ENCODE measurements around the gene KLHL3. TPM values are rescaled to one million over a fixed set of nuclear protein-coding genes. Genes with fewer than 3 reads are reported as not detected.

Gene KLHL3
- total and polyA plus RNA-seq, 2 experiments from 2014 or later, result 4.9 to 10.8 TPM

DNA sequence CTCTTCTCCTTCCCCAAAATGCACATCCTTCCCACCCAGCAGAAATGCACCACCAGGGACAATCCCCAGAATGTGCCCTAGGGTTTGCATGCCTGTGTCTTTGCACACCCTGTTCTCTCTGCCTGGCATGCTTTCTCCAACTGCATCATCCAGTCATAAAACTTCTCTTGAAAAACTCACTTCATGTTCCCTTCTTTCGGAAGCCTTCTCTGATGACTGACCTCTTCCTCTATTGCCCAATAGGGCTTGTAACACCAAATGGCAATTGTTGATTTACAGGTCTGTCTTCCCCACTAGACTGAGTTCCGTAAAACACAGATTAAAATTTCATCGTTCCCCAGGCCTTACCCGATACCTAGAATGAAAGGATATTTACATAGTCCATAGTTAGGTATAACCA is 153.7 kb downstream of the KLHL3 start:
- TF ChIP-seq EZH2 (IDR thresholded peaks at IDR 0.05; ENCODE audit: low read depth, unreplicated experiment) (no peak), STAT1 (IDR thresholded peaks at IDR 0.05; ENCODE audit: unreplicated experiment) (no peak), ZNF114 (CRISPR knock-in tag; IDR thresholded peaks at IDR 0.05) (no peak), CREB1 (CRISPR knock-in tag; IDR thresholded peaks at IDR 0.05; ENCODE audit: low read depth) (no peak)
- TF ChIP-seq, protein P1, sequence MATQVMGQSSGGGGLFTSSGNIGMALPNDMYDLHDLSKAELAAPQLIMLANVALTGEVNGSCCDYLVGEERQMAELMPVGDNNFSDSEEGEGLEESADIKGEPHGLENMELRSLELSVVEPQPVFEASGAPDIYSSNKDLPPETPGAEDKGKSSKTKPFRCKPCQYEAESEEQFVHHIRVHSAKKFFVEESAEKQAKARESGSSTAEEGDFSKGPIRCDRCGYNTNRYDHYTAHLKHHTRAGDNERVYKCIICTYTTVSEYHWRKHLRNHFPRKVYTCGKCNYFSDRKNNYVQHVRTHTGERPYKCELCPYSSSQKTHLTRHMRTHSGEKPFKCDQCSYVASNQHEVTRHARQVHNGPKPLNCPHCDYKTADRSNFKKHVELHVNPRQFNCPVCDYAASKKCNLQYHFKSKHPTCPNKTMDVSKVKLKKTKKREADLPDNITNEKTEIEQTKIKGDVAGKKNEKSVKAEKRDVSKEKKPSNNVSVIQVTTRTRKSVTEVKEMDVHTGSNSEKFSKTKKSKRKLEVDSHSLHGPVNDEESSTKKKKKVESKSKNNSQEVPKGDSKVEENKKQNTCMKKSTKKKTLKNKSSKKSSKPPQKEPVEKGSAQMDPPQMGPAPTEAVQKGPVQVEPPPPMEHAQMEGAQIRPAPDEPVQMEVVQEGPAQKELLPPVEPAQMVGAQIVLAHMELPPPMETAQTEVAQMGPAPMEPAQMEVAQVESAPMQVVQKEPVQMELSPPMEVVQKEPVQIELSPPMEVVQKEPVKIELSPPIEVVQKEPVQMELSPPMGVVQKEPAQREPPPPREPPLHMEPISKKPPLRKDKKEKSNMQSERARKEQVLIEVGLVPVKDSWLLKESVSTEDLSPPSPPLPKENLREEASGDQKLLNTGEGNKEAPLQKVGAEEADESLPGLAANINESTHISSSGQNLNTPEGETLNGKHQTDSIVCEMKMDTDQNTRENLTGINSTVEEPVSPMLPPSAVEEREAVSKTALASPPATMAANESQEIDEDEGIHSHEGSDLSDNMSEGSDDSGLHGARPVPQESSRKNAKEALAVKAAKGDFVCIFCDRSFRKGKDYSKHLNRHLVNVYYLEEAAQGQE (IDR thresholded peaks at IDR 0.05; ENCODE audit: unreplicated experiment), result no peak
- H3K4me3 Mint-ChIP-seq, result no peak overlapping the region
- no peaks in the 10 kb centered on the region for H3K4me1 Mint-ChIP-seq
- Histone ChIP-seq H2AFZ (no peak overlapping the region), H3K9me2 (ENCODE audit: insufficient read depth) (0 out of 2 replicates have a peak, but pooled peaks cover 3% of the 10 kb centered on the region), H3K4me3 (no peak overlapping the region), H3K36me3 (ENCODE audit: insufficient read depth) (no peaks in the 10 kb centered on the region), H3K4me2 (no peak overlapping the region), H4K20me1 (replicated peaks; ENCODE audit: insufficient read depth) (no peaks in the 10 kb centered on the region), H3K79me2 (replicated peaks; ENCODE audit: insufficient read depth) (no peaks in the 10 kb centered on the region), H3K4me1 (ENCODE audit: insufficient read depth) (no peaks in the 10 kb centered on the region), H3F3A (replicated peaks; ENCODE audit: low read depth) (no peaks in the 10 kb centered on the region), H3K27me3 (ENCODE audit: insufficient read depth) (no peaks in the 10 kb centered on the region), H3K27ac (ENCODE audit: low read depth) (no peak overlapping the region)
- H3K27ac Mint-ChIP-seq, result no peak overlapping the region
- H3K27me3 Mint-ChIP-seq (ENCODE audit: insufficient read depth, low read depth, poor library complexity), result peaks cover 2% of the 10 kb centered on the region
- H3K36me3 Mint-ChIP-seq (ENCODE audit: low read depth), result no peaks in the 10 kb centered on the region
- DNase-seq (ENCODE audit: low spot score), result no peak
- no peak for ATAC-seq
- H3K9me3 Mint-ChIP-seq, result peaks cover 20% of the 10 kb centered on the region

- Mint-ChIP-seq H3K4me1 (no peaks in the 10 kb centered on the region), H3K27me3 (ENCODE audit: insufficient read depth, low read depth, poor library complexity) (peaks cover 2% of the 10 kb centered on the region), H3K27ac (no peak overlapping the region), H3K36me3 (ENCODE audit: low read depth) (no peaks in the 10 kb centered on the region), H3K4me3 (no peak overlapping the region), H3K9me3 (peaks cover 15% of the 10 kb centered on the region)
- Histone ChIP-seq H3K27me3 (ENCODE audit: insufficient read depth) (no peaks in the 10 kb centered on the region), H3K4me2 (no peak overlapping the region), H3K4me3 (no peak overlapping the region), H4K20me1 (replicated peaks; ENCODE audit: insufficient read depth) (no peaks in the 10 kb centered on the region), H2AFZ (no peak overlapping the region), H3K9me2 (ENCODE audit: insufficient read depth) (0 out of 2 replicates have a peak, but pooled peaks cover 3% of the 10 kb centered on the region), H3K36me3 (ENCODE audit: insufficient read depth) (no peaks in the 10 kb centered on the region), H3F3A (replicated peaks; ENCODE audit: low read depth) (no peaks in the 10 kb centered on the region), H3K4me1 (ENCODE audit: insufficient read depth) (no peaks in the 10 kb centered on the region), H3K27ac (ENCODE audit: low read depth) (no peak overlapping the region), H3K79me2 (replicated peaks; ENCODE audit: insufficient read depth) (no peaks in the 10 kb centered on the region)
- no peak for DNase-seq (ENCODE audit: low spot score)
- no peak for ATAC-seq
- TF ChIP-seq EZH2phosphoT487 (IDR thresholded peaks at IDR 0.05; ENCODE audit: unreplicated experiment) (no peak), NANOG (IDR thresholded peaks at IDR 0.05; ENCODE audit: borderline replicate concordance) (no peak), EZH2 (IDR thresholded peaks at IDR 0.05; ENCODE audit: low read depth, unreplicated experiment) (no peak)
- TF ChIP-seq, protein P2, sequence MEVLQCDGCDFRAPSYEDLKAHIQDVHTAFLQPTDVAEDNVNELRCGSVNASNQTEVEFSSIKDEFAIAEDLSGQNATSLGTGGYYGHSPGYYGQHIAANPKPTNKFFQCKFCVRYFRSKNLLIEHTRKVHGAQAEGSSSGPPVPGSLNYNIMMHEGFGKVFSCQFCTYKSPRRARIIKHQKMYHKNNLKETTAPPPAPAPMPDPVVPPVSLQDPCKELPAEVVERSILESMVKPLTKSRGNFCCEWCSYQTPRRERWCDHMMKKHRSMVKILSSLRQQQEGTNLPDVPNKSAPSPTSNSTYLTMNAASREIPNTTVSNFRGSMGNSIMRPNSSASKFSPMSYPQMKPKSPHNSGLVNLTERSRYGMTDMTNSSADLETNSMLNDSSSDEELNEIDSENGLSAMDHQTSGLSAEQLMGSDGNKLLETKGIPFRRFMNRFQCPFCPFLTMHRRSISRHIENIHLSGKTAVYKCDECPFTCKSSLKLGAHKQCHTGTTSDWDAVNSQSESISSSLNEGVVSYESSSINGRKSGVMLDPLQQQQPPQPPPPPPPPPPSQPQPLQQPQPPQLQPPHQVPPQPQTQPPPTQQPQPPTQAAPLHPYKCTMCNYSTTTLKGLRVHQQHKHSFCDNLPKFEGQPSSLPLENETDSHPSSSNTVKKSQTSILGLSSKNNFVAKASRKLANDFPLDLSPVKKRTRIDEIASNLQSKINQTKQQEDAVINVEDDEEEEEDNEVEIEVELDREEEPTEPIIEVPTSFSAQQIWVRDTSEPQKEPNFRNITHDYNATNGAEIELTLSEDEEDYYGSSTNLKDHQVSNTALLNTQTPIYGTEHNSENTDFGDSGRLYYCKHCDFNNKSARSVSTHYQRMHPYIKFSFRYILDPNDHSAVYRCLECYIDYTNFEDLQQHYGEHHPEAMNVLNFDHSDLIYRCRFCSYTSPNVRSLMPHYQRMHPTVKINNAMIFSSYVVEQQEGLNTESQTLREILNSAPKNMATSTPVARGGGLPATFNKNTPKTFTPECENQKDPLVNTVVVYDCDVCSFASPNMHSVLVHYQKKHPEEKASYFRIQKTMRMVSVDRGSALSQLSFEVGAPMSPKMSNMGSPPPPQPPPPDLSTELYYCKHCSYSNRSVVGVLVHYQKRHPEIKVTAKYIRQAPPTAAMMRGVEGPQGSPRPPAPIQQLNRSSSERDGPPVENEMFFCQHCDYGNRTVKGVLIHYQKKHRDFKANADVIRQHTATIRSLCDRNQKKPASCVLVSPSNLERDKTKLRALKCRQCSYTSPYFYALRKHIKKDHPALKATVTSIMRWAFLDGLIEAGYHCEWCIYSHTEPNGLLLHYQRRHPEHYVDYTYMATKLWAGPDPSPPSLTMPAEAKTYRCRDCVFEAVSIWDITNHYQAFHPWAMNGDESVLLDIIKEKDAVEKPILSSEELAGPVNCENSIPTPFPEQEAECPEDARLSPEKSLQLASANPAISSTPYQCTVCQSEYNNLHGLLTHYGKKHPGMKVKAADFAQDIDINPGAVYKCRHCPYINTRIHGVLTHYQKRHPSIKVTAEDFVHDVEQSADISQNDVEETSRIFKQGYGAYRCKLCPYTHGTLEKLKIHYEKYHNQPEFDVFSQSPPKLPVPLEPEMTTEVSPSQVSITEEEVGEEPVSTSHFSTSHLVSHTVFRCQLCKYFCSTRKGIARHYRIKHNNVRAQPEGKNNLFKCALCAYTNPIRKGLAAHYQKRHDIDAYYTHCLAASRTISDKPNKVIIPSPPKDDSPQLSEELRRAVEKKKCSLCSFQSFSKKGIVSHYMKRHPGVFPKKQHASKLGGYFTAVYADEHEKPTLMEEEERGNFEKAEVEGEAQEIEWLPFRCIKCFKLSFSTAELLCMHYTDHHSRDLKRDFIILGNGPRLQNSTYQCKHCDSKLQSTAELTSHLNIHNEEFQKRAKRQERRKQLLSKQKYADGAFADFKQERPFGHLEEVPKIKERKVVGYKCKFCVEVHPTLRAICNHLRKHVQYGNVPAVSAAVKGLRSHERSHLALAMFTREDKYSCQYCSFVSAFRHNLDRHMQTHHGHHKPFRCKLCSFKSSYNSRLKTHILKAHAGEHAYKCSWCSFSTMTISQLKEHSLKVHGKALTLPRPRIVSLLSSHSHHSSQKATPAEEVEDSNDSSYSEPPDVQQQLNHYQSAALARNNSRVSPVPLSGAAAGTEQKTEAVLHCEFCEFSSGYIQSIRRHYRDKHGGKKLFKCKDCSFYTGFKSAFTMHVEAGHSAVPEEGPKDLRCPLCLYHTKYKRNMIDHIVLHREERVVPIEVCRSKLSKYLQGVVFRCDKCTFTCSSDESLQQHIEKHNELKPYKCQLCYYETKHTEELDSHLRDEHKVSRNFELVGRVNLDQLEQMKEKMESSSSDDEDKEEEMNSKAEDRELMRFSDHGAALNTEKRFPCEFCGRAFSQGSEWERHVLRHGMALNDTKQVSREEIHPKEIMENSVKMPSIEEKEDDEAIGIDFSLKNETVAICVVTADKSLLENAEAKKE (CRISPR knock-in tag; IDR thresholded peaks at IDR 0.05), result no peak
- TF ChIP-seq, protein P3, sequence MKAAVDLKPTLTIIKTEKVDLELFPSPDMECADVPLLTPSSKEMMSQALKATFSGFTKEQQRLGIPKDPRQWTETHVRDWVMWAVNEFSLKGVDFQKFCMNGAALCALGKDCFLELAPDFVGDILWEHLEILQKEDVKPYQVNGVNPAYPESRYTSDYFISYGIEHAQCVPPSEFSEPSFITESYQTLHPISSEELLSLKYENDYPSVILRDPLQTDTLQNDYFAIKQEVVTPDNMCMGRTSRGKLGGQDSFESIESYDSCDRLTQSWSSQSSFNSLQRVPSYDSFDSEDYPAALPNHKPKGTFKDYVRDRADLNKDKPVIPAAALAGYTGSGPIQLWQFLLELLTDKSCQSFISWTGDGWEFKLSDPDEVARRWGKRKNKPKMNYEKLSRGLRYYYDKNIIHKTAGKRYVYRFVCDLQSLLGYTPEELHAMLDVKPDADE (IDR thresholded peaks at IDR 0.05), result no peak
Measured at GRCh38 chr5:137581776-137582175, 154.1 kb downstream of the KLHL3 start.

Measured in GM23338 (cell line).